NCI-H2227 treated with DMSO at 0.1 percent for 48 hours (cell line): ENCODE data around the gene TFDP1.
"Not testable (repeated sequence)": the region's sequence is repeated elsewhere in the genome, so short reads cannot be mapped to it uniquely, and the experiment has no call there.

Source experiments
- DNase-seq: peaks from one replicate; lab custom pipeline; 2025; lab: John Stamatoyannopoulos, UW

Gene TFDP1

GRCh38 chr13:113567681-113568080 is 16.9 kb upstream of the TFDP1 start:
- DNase-seq = no peak

- no peak for DNase-seq
Measured at GRCh38 chr13:113573065-113573464, 11.5 kb upstream of the TFDP1 start.

- DNase-seq = no peak
Measured at GRCh38 chr13:113576597-113576996, 8.0 kb upstream of the TFDP1 start.

- no peak for DNase-seq
Measured at GRCh38 chr13:113577881-113578435, 6.6 kb upstream of the TFDP1 start.

GRCh38 chr13:113579686-113580085 is 4.9 kb upstream of the TFDP1 start:
- no peak for DNase-seq

- DNase-seq = no peak
Measured at GRCh38 chr13:113581871-113582270, 2.7 kb upstream of the TFDP1 start.

- no peak for DNase-seq
Measured at GRCh38 chr13:113582841-113583631, 1.5 kb upstream of the TFDP1 start.

GRCh38 chr13:113584870-113585671 is 518 bp downstream of the TFDP1 start:
- no peak for DNase-seq

- DNase-seq = no peak
Measured at GRCh38 chr13:113585896-113586295, 1.3 kb downstream of the TFDP1 start.

GRCh38 chr13:113586661-113587479 is 2.3 kb downstream of the TFDP1 start:
- no peak for DNase-seq

GRCh38 chr13:113588394-113589111 is 4.0 kb downstream of the TFDP1 start:
- no peak for DNase-seq

- no peak for DNase-seq
Measured at GRCh38 chr13:113589251-113589960, 4.9 kb downstream of the TFDP1 start.

- DNase-seq = no peak
Measured at GRCh38 chr13:113589961-113590339, 5.4 kb downstream of the TFDP1 start.

- no peak for DNase-seq
Measured at GRCh38 chr13:113591750-113592149, 7.2 kb downstream of the TFDP1 start.

GRCh38 chr13:113592571-113592970 is 8.0 kb downstream of the TFDP1 start:
- no peak for DNase-seq

GRCh38 chr13:113594066-113594821 is 9.7 kb downstream of the TFDP1 start:
- DNase-seq = not testable (repeated sequence)

GRCh38 chr13:113595131-113595530 is 10.6 kb downstream of the TFDP1 start:
- no peak for DNase-seq

- DNase-seq = no peak
Measured at GRCh38 chr13:113596321-113597200, 12.0 kb downstream of the TFDP1 start.
